Pancreas (tissue), 10 donors: ENCODE measurements around the gene FKBP5. TPM values are rescaled to one million over a fixed set of nuclear protein-coding genes. Genes with fewer than 3 reads are reported as not detected.

Experiments
- ATAC-seq, 4 donors: fragments of 200-7000 bp; cut with Tn5 transposase; one replicate each; pipeline versions ENCODE4 v1.8.0 to v1.9.1; 2020; ENCODE audit warnings: mild to moderate bottlenecking in 4 of 4, moderate library complexity in 4 of 4
- DNase-seq, 6 donors: peaks; one replicate each; pipeline ENCODE4 v3.0.0-alpha.2; 2020
- FAIRE-seq: peaks from 2 replicates; lab custom pipeline; 2012; peaks lifted over from hg19 to GRCh38; lab: Jason Lieb, UNC
- H3K27ac ChIP-seq, 4 donors: fragments of 200-600 bp; sonication (generic); 1 replicate in 3 of 4; 2 replicates in 1 of 4; pipeline versions ENCODE4 v1.5.0 to v1.8.0; 2020
- H3K27me3 ChIP-seq, 4 donors: fragments of 200-600 bp; one replicate each; pipeline ENCODE4 v1.8.0; 2021
- H3K36me3 ChIP-seq, 3 donors: fragments of 200-600 bp; sonication (generic) in 1 of 3; one replicate each; pipeline versions ENCODE4 v1.5.0 to v1.8.0; 2020 to 2021
- H3K4me1 ChIP-seq, 3 donors: fragments of 200-600 bp; one replicate each; pipeline ENCODE4 v1.8.0; 2021
- H3K4me3 ChIP-seq, 4 donors: fragments of 200-600 bp; sonication (generic) in 2 of 4; one replicate each; pipeline versions ENCODE4 v1.5.0 to v1.8.0; 2020 to 2021
- H3K9me3 ChIP-seq, 4 donors: fragments of 200-600 bp; one replicate each; pipeline ENCODE4 v1.8.0; 2021
- CTCF ChIP-seq, 4 donors: fragments of 200-600 bp; sonication (generic) in 3 of 4; IDR thresholded peaks; one replicate each; pipeline versions ENCODE4 v1.5.0 to v1.8.0; 2021; ENCODE audit warnings: antibody characterized with exemption in 4 of 4
- WGBS, 2 donors: extraction: QIAGEN DNeasy Blood & Tissue Kit; methylation state at CpG; one replicate each; pipeline ENCODE4 v1.1.7; 2013; 5-methylcytosine and 5-hydroxymethylcytosine counted together
- intact Hi-C, 3 donors: fragments of 100-400 bp; cut with DNase I; formaldehyde crosslinking; loops; one replicate each; pipeline versions ENCODE4 v1.11.1 to v1.14.2; 2022
- polyA plus RNA-seq, 2 donors: library from polyadenylated mRNA; stranded (reverse); fragments of 200-250 nt; gene quantifications; one replicate each; pipeline ENCODE4 v1.2.3, GENCODE V29; 2013
- total RNA-seq, 6 donors: library from RNA; stranded (reverse); fragmentation: NEBNext Ultra II Directional in 4 of 6; extraction: Animal tissue kit (Norgen Biotek cat#: 25700) in 4 of 6; gene quantifications; one replicate each; pipeline versions ENCODE4 v1.2.1 to v1.2.4, GENCODE V29; 2021 to 2023
- donor health status: healthy with polysubstance abuse.
- donor health status: DM: no; HTN: no; CAD: no; lungs with moderate emphysema.
- donor health status: DM: no; HTN: no; CAD: no.
- donor health status: control.
- donor health status: control.
- donor health status: Bipolar disorder and iron deficiency.
- donor health status: DM: yes; HTN: yes; CAD: no.
- donor health status: DM: no; HTN: no; CAD: no.
- donor health status: DM: no; HTN: no; CAD: no.
- donor health status: DM: yes; HTN: yes; CAD: no.

FKBP5 gene
- total and polyA plus RNA-seq, 8 donors = 13.0 to 78.4 (median 50.3) TPM

GRCh38 chr6:35611240-35611639, 77.5 kb downstream of the FKBP5 start:
- no peak for DNase-seq
- intact Hi-C loops = no loop called here
- no peaks in the 10 kb centered on the region for H3K27me3 ChIP-seq

GRCh38 chr6:35610830-35611229, 77.9 kb downstream of the FKBP5 start:
- H3K4me3 ChIP-seq = no peak overlapping the region
- 94 to 96% methylated on average over 3 of the region's 3 CpGs for WGBS, 2 donors
- H3K9me3 ChIP-seq = no peaks in the 10 kb centered on the region
- intact Hi-C loops = no loop called here
- H3K36me3 ChIP-seq = peaks cover 0 to 10% (median 3%) of the 10 kb centered on the region in 3 donors
- ATAC-seq (peak in 1 of 4 donors; percentile 24), DNase-seq (no peak), FAIRE-seq (no peak)
- TF ChIP-seq CTCF (IDR thresholded peaks at IDR 0.05) = no peak
- H3K27ac ChIP-seq = no peak overlapping the region
- H3K4me1 ChIP-seq = no peaks in the 10 kb centered on the region
- H3K27me3 ChIP-seq = no peaks in the 10 kb centered on the region

More at GRCh38 chr6:35611240-35611639, 77.5 kb downstream of the FKBP5 start:
- FAIRE-seq (no peak), ATAC-seq (no peak)
- no peak overlapping the region for H3K4me3 ChIP-seq
- H3K9me3 ChIP-seq = no peaks in the 10 kb centered on the region
- no peak for TF ChIP-seq CTCF (IDR thresholded peaks at IDR 0.05)
- H3K27ac ChIP-seq = no peak overlapping the region
- WGBS, 2 donors = 76 to 83% methylated on average over 3 of the region's 3 CpGs
- H3K4me1 ChIP-seq = no peaks in the 10 kb centered on the region
- H3K36me3 ChIP-seq = peaks cover 0 to 10% (median 3%) of the 10 kb centered on the region in 3 donors

GRCh38 chr6:35609588-35609987, 79.1 kb downstream of the FKBP5 start:
- 93 to 97% methylated on average over 1 of the region's 1 CpG for WGBS, 2 donors
- no peak for FAIRE-seq
- intact Hi-C loops = no loop called here

GRCh38 chr6:35607517-35608233, 81.0 kb downstream of the FKBP5 start:
- intact Hi-C loops = no loop called here
- H3K27ac ChIP-seq = no peak overlapping the region
- no peak for ATAC-seq
- no peak for FAIRE-seq
- peaks cover 0 to 6% (median 3%) of the 10 kb centered on the region in 3 donors for H3K36me3 ChIP-seq
- no peaks in the 10 kb centered on the region for H3K27me3 ChIP-seq
- H3K9me3 ChIP-seq = no peaks in the 10 kb centered on the region
- TF ChIP-seq CTCF (IDR thresholded peaks at IDR 0.05) = no peak
- no peak for DNase-seq
- no peak overlapping the region for H3K4me3 ChIP-seq
- 88 to 94% methylated on average over 13 of the region's 13 CpGs for WGBS, 2 donors
- H3K4me1 ChIP-seq = peaks cover 11 to 14% (median 12%) of the 10 kb centered on the region in 3 donors

More at GRCh38 chr6:35609588-35609987, 79.1 kb downstream of the FKBP5 start:
- Histone ChIP-seq H3K36me3 (peaks cover 0 to 10% (median 3%) of the 10 kb centered on the region in 3 donors), H3K27ac (no peak overlapping the region), H3K4me1 (no peaks in the 10 kb centered on the region), H3K4me3 (no peak overlapping the region), H3K27me3 (no peaks in the 10 kb centered on the region), H3K9me3 (no peaks in the 10 kb centered on the region)
- no peak for TF ChIP-seq CTCF (IDR thresholded peaks at IDR 0.05)
- ATAC-seq (no peak), DNase-seq (no peak)

GRCh38 chr6:35605600-35605999, 83.1 kb downstream of the FKBP5 start:
- FAIRE-seq = no peak

More at GRCh38 chr6:35605600-35605999, 83.1 kb downstream of the FKBP5 start:
- H3K4me1 ChIP-seq = peaks cover 30 to 35% (median 31%) of the 10 kb centered on the region in 3 donors
- TF ChIP-seq CTCF (IDR thresholded peaks at IDR 0.05) = no peak
- H3K36me3 ChIP-seq = peaks cover 0 to 6% (median 0%) of the 10 kb centered on the region in 3 donors
- DNase-seq (no peak), ATAC-seq (no peak)
- no peak overlapping the region for H3K27ac ChIP-seq
- H3K9me3 ChIP-seq = no peaks in the 10 kb centered on the region
- H3K4me3 ChIP-seq = no peak overlapping the region
- 97 to 98% methylated on average over 6 of the region's 6 CpGs for WGBS, 2 donors
- intact Hi-C loops = no loop called here
- H3K27me3 ChIP-seq = no peaks in the 10 kb centered on the region
